Vagina (tissue), 2 donors: ENCODE measurements around the gene DNMT3A. TPM values are rescaled to one million over a fixed set of nuclear protein-coding genes. Genes with fewer than 3 reads are reported as not detected.

Experiments
- DNase-seq, 2 donors: peaks; one replicate each; pipeline ENCODE4 v3.0.0-alpha.2; 2017; ENCODE audit errors: extremely low spot score in 2 of 2
- H3K27ac ChIP-seq: fragments of 200-600 bp; sonication (generic); one replicate; pipeline ENCODE4 v1.5.1; 2019
- H3K27me3 ChIP-seq: fragments of 200-600 bp; sonication (generic); one replicate; pipeline ENCODE4 v1.5.1; 2019
- H3K36me3 ChIP-seq, 2 donors: fragments of 200-600 bp; sonication (generic); one replicate each; pipeline ENCODE4 v1.5.1; 2017 to 2019
- H3K4me1 ChIP-seq: fragments of 200-600 bp; sonication (generic); one replicate; pipeline ENCODE4 v1.5.1; 2019
- H3K4me3 ChIP-seq, 2 donors: fragments of 200-600 bp; sonication (generic); 1 replicate in 1 of 2; 2 replicates in 1 of 2; pipeline ENCODE4 v1.5.1; 2016 to 2019
- H3K9me3 ChIP-seq: fragments of 200-600 bp; sonication (generic); one replicate; pipeline ENCODE4 v1.5.1; 2019
- CTCF ChIP-seq, 3 experiments: fragments of 450-650 bp in 2 of 3; fragments of 200-600 bp in 1 of 3; sonication (generic) in 1 of 3; IDR thresholded peaks; one replicate each; pipeline ENCODE4 v1.5.1; 2017 to 2019; ENCODE audit warnings: antibody characterized with exemption in 3 of 3, mild to moderate bottlenecking in 2 of 3, moderate library complexity in 2 of 3
- POLR2A ChIP-seq, 2 donors: fragments of 450-650 bp; IDR thresholded peaks; one replicate each; pipeline ENCODE4 v1.6.1; 2017; ENCODE audit warnings: antibody characterized with exemption in 2 of 2, mild to moderate bottlenecking in 2 of 2, moderate library complexity in 2 of 2
- POLR2AphosphoS5 ChIP-seq, 2 donors: sonication (generic); formaldehyde crosslinking; IDR thresholded peaks; one replicate each; pipeline ENCODE4 v1.9.0; 2017; ENCODE audit warnings: antibody characterized with exemption in 2 of 2, mild to moderate bottlenecking in 2 of 2, low read depth in 1 of 2; ENCODE audit not compliant: insufficient read depth in 1 of 2
- intact Hi-C: fragments of 100-400 bp; cut with DNase I; formaldehyde crosslinking; loops from one replicate; pipeline ENCODE4 v1.15.1; 2023
- total RNA-seq: library from RNA; depleted of rRNA; stranded (reverse); fragments of >200 nt; gene quantifications from one replicate; pipeline ENCODE4 v1.2.3, GENCODE V29; 2016

Gene DNMT3A
- total RNA-seq, 1 donor from 2014 or later, result 28.0 TPM

GRCh38 chr2:25303633-25304236 is 38.0 kb downstream of the DNMT3A start:
- no peaks in the 10 kb centered on the region for H3K9me3 ChIP-seq
- H3K36me3 ChIP-seq, result no peaks in the 10 kb centered on the region
- no peak for TF ChIP-seq CTCF (IDR thresholded peaks at IDR 0.05)
- TF ChIP-seq POLR2AphosphoS5 (IDR thresholded peaks at IDR 0.05; ENCODE audit: insufficient read depth in 1 of 2, low read depth in 1 of 2), result no peak
- TF ChIP-seq POLR2A (IDR thresholded peaks at IDR 0.05), result no peak
- peak overlapping the region; percentile 51 for H3K27ac ChIP-seq
- H3K4me3 ChIP-seq, result no peak overlapping the region
- intact Hi-C loops, result no loop called here
- no peak for DNase-seq
- peaks cover 61% of the 10 kb centered on the region for H3K4me1 ChIP-seq
- no peaks in the 10 kb centered on the region for H3K27me3 ChIP-seq

GRCh38 chr2:25302758-25303375 is 38.9 kb downstream of the DNMT3A start:
- H3K9me3 ChIP-seq, result no peaks in the 10 kb centered on the region
- intact Hi-C loops, result no loop called here
- no peak overlapping the region for H3K4me3 ChIP-seq
- no peak for DNase-seq
- peak overlapping the region; percentile 15 for H3K27ac ChIP-seq
- no peak for TF ChIP-seq POLR2AphosphoS5 (IDR thresholded peaks at IDR 0.05; ENCODE audit: insufficient read depth in 1 of 2, low read depth in 1 of 2)
- no peak for TF ChIP-seq CTCF (IDR thresholded peaks at IDR 0.05)
- TF ChIP-seq POLR2A (IDR thresholded peaks at IDR 0.05), result no peak
- H3K27me3 ChIP-seq, result no peaks in the 10 kb centered on the region
- H3K4me1 ChIP-seq, result peaks cover 61% of the 10 kb centered on the region
- no peaks in the 10 kb centered on the region for H3K36me3 ChIP-seq

GRCh38 chr2:25301453-25302352 is 40.0 kb downstream of the DNMT3A start:
- DNase-seq, result no peak
- Histone ChIP-seq H3K4me1 (peaks cover 53% of the 10 kb centered on the region), H3K9me3 (no peaks in the 10 kb centered on the region), H3K27me3 (no peaks in the 10 kb centered on the region), H3K36me3 (no peaks in the 10 kb centered on the region), H3K27ac (peak overlapping the region; percentile 26), H3K4me3 (no peak overlapping the region)
- TF ChIP-seq POLR2AphosphoS5 (IDR thresholded peaks at IDR 0.05; ENCODE audit: insufficient read depth in 1 of 2, low read depth in 1 of 2) (no peak), POLR2A (IDR thresholded peaks at IDR 0.05) (no peak), CTCF (IDR thresholded peaks at IDR 0.05) (no peak)
- intact Hi-C loops, result no loop called here

- intact Hi-C loops, result no loop called here
- H3K4me1 ChIP-seq, result peaks cover 58% of the 10 kb centered on the region
Measured at GRCh38 chr2:25300001-25300400, 41.7 kb downstream of the DNMT3A start.

More at GRCh38 chr2:25300001-25300400, 41.7 kb downstream of the DNMT3A start:
- H3K4me3 ChIP-seq, result no peak overlapping the region
- H3K36me3 ChIP-seq, result no peaks in the 10 kb centered on the region
- no peak for DNase-seq
- H3K27me3 ChIP-seq, result no peaks in the 10 kb centered on the region
- H3K9me3 ChIP-seq, result no peaks in the 10 kb centered on the region
- no peak overlapping the region for H3K27ac ChIP-seq
- TF ChIP-seq POLR2AphosphoS5 (IDR thresholded peaks at IDR 0.05; ENCODE audit: insufficient read depth in 1 of 2, low read depth in 1 of 2), result no peak
- no peak for TF ChIP-seq CTCF (IDR thresholded peaks at IDR 0.05)
- TF ChIP-seq POLR2A (IDR thresholded peaks at IDR 0.05), result no peak
